ENCODE data around the gene FBRSL1. TPM values are rescaled to one million over a fixed set of nuclear protein-coding genes. Genes with fewer than 3 reads are reported as not detected.

Gene FBRSL1
- total and polyA plus RNA-seq, 2 of the 8 experiments (the other 6 are each of a cell fraction or from before 2014, with no cell fraction given): 18.4 to 109 TPM

- H2BK5ac ChIP-seq (ENCODE audit: low read depth, low read length): no peak overlapping the region
- peaks cover 0 to 7% of the 10 kb centered on the region in 2 experiments for H4K20me1 ChIP-seq (replicated peaks in 1 of 2; ENCODE audit: control insufficient read depth in 1 of 2, insufficient read depth in 2 of 2, low read length in 2 of 2)
- H2BK120ac ChIP-seq (replicated peaks; ENCODE audit: low read depth, low read length): no peak overlapping the region
- no peaks in the 10 kb centered on the region for H3K4me1 ChIP-seq (replicated peaks in 1 of 4; ENCODE audit: control insufficient read depth in 3 of 4, insufficient read depth in 4 of 4, low read length in 3 of 4)
- no peak overlapping the region for H4K5ac ChIP-seq (ENCODE audit: insufficient read length, low read depth, low read length)
- H3K27me3 ChIP-seq (replicated peaks in 1 of 4; ENCODE audit: control insufficient read depth in 3 of 4, extremely low read depth in 1 of 4, insufficient read depth in 3 of 4, low read length in 3 of 4): peaks cover 33 to 69% (median 59%) of the 10 kb centered on the region in 4 experiments
- ChIA-PET POLR2A (ENCODE audit: partially characterized antibody) (no interaction called here), CTCF (ENCODE audit: partially characterized antibody) (interaction anchor here (2.9 kb wide), 1 partner anchor 44 kb away, joined by 10 read pairs; no protein-coding TSS in a partner anchor)
- H3K23ac ChIP-seq (ENCODE audit: insufficient read length): no peak overlapping the region
- no peak overlapping the region for H2AK5ac ChIP-seq (ENCODE audit: low read depth, low read length)
- H3K14ac ChIP-seq (ENCODE audit: insufficient read length): no peak overlapping the region
- H3K36me3 ChIP-seq (ENCODE audit: control insufficient read depth in 2 of 4, insufficient read depth in 4 of 4, low read length in 3 of 4): no peaks in the 10 kb centered on the region
- no peak overlapping the region for H2AFZ ChIP-seq (ENCODE audit: low read length)
- H2BK12ac ChIP-seq (ENCODE audit: low read depth, low read length): no peak overlapping the region
- H3K9me3 ChIP-seq (ENCODE audit: insufficient read depth in 2 of 2, low read depth in 1 of 2, low read length in 1 of 2): peaks cover 17 to 37% of the 10 kb centered on the region in 2 experiments; a peak in 3 of 4 replicates
- H2BK15ac ChIP-seq (ENCODE audit: low read length): no peak overlapping the region
- H3K23me2 ChIP-seq (ENCODE audit: low read depth, low read length): peaks cover 12% of the 10 kb centered on the region
- H3K18ac ChIP-seq (ENCODE audit: extremely low read depth, low read length): no peak overlapping the region
- H3K4ac ChIP-seq (replicated peaks; ENCODE audit: insufficient read length, low read depth, low read length): no peak overlapping the region
- DNase-seq (ENCODE audit: low read depth in 1 of 2, low spot score in 2 of 2) (no peak), FAIRE-seq (no peak)
- no peak overlapping the region for H3K56ac ChIP-seq (replicated peaks; ENCODE audit: insufficient read length, low read depth, low read length)
- no peak overlapping the region for H4K91ac ChIP-seq (replicated peaks; ENCODE audit: insufficient read length, low read length)
- H3K79me2 ChIP-seq (ENCODE audit: control insufficient read depth in 1 of 2, insufficient read depth in 2 of 2, low read length in 2 of 2): no peaks in the 10 kb centered on the region
- H3K79me1 ChIP-seq (ENCODE audit: low read depth, low read length): no peaks in the 10 kb centered on the region
- H4K8ac ChIP-seq (ENCODE audit: extremely low read depth, insufficient read depth, low read length): no peak overlapping the region
- 94% methylated on average over 8 of the region's 8 CpGs; no CpG with 5 or more reads in 1 of the 2 experiments for WGBS, 2 experiments (ENCODE audit: extremely low coverage in 1 of 2, insufficient coverage in 1 of 2, insufficient read length in 1 of 2, insufficient replicate concordance in 2 of 2, low coverage in 1 of 2, low lambda C conversion rate in 2 of 2, missing lambda C conversion rate in 1 of 2)
- H3K4me2 ChIP-seq (ENCODE audit: insufficient read depth in 1 of 2, low read depth in 2 of 2, low read length in 2 of 2): no peak overlapping the region
- H2BK20ac ChIP-seq (ENCODE audit: low read length): no peak overlapping the region
- no peak overlapping the region for H3K4me3 ChIP-seq (ENCODE audit: extremely low read depth in 1 of 4, insufficient read depth in 2 of 4, low read depth in 3 of 4, low read length in 4 of 4)
- no peak overlapping the region for H3K9ac ChIP-seq (replicated peaks in 1 of 4; ENCODE audit: extremely low read depth in 1 of 4, low read depth in 3 of 4, low read length in 3 of 4)
- H3K27ac ChIP-seq (ENCODE audit: low read depth, low read length): no peak overlapping the region
- no peak for TF ChIP-seq SUZ12 (IDR thresholded peaks at IDR 0.05; ENCODE audit: low read length)
- no peak for TF ChIP-seq E2F6 (IDR thresholded peaks at IDR 0.05)
- TF ChIP-seq RAD21 (IDR thresholded peaks at IDR 0.05 in 1 of 2, conservative IDR thresholded peaks at IDR 0.05 in 1 of 2; ENCODE audit: low read depth in 2 of 2, low read length in 2 of 2): no peak
- no peak for TF ChIP-seq RXRA (IDR thresholded peaks at IDR 0.05; ENCODE audit: insufficient read depth, low read depth, low read length)
- TF ChIP-seq TCF12 (IDR thresholded peaks at IDR 0.05; ENCODE audit: low read depth, low read length): no peak
- no peak for TF ChIP-seq CTCF (IDR thresholded peaks at IDR 0.05; ENCODE audit: control extremely low read depth in 1 of 3, insufficient read depth in 1 of 3, low read depth in 1 of 3, low read length in 3 of 3)
- no peak for TF ChIP-seq POLR2A (IDR thresholded peaks at IDR 0.05; ENCODE audit: control extremely low read depth in 1 of 2, low read depth in 2 of 2, low read length in 2 of 2)
- no peak for TF ChIP-seq CTBP2 (IDR thresholded peaks at IDR 0.05; ENCODE audit: borderline replicate concordance, insufficient read depth, insufficient read length, low read length)
- no peak for TF ChIP-seq CBX5 (IDR thresholded peaks at IDR 0.05; ENCODE audit: low read depth, low read length)
- no peak for TF ChIP-seq CHD1 (IDR thresholded peaks at IDR 0.05; ENCODE audit: low read depth, low read length)
Observed at GRCh38 chr12:132458441-132458840, 31.5 kb upstream of the FBRSL1 start.
